GM12878 (cell line): Measurements from ENCODE around the gene NRG2. TPM values are rescaled to one million over a fixed set of nuclear protein-coding genes. Genes with fewer than 3 reads are reported as not detected.

Experiments used
- ATAC-seq: fragments of 200-7000 bp; cut with Tn5 transposase; 3 replicates; pipeline ENCODE4 v1.9.1; 2020; ENCODE audit warnings: mild to moderate bottlenecking, moderate library complexity
- BruUV-seq: library from RNA; stranded (reverse); fragments of 400-500 nt; replicated peaks from 2 replicates; lab custom pipeline; 2021; lab: Mats Ljungman, UMichigan
- CTCF ChIA-PET: fragments of 300-600 bp; sonication (Branson Sonifier 250); formaldehyde crosslinking; extraction: SDS; loops from one replicate; lab custom pipeline; 2021; ENCODE audit warnings: inconsistent platforms; lab: Yijun Ruan, JAX
- POLR2A ChIA-PET: fragments of 350-600 bp; formaldehyde crosslinking; extraction: SDS; loops from one replicate; lab custom pipeline; 2021; ENCODE audit warnings: inconsistent platforms; lab: Charles Lee
- RAD21 ChIA-PET: fragments of 300-600 bp; sonication (Branson Sonifier 250); formaldehyde crosslinking; loops from one replicate; lab custom pipeline; 2023; ENCODE audit warnings: antibody characterized with exemption; ENCODE audit not compliant: unreplicated experiment; lab: Charles Lee
- SMC1A ChIA-PET: fragments of 300-600 bp; sonication (Branson Sonifier 250); formaldehyde crosslinking; loops from one replicate; lab custom pipeline; 2023; ENCODE audit not compliant: unreplicated experiment, uncharacterized antibody; lab: Charles Lee
- DNase-seq: peaks from one replicate; pipeline ENCODE4 v3.0.0-alpha.2; 2011; ENCODE audit warnings: low read depth, low spot score
- FAIRE-seq: peaks from 3 replicates; lab custom pipeline; 2011; peaks lifted over from hg19 to GRCh38; lab: Jason Lieb, UNC
- H2AFZ ChIP-seq: 2 replicates; pipeline ENCODE4 v1.6.0; 2011; ENCODE audit warnings: low read depth, low read length, control low read depth; ENCODE audit not compliant: control insufficient read depth
- H3K27ac ChIP-seq: 2 replicates; pipeline ENCODE4 v1.5.1; 2011; ENCODE audit warnings: control low read depth; ENCODE audit not compliant: control insufficient read depth, insufficient read depth
- H3K27me3 ChIP-seq, 2 experiments: replicated peaks in 1 of 2; 2 replicates each; pipeline versions ENCODE4 v1.6.0 to v1.6.1; 2011; ENCODE audit warnings: low read length in 1 of 2; ENCODE audit not compliant: control insufficient read depth in 2 of 2, insufficient read depth in 2 of 2
- H3K36me3 ChIP-seq, 2 experiments: 2 replicates each; pipeline ENCODE4 v1.5.1; 2011; ENCODE audit warnings: low read length in 1 of 2; ENCODE audit not compliant: control insufficient read depth in 2 of 2, insufficient read depth in 2 of 2
- H3K4me1 ChIP-seq: 2 replicates; pipeline ENCODE4 v1.6.1; 2011; ENCODE audit warnings: mild to moderate bottlenecking, low read length, moderate library complexity, mixed read lengths; ENCODE audit not compliant: control insufficient read depth, insufficient read depth
- H3K4me2 ChIP-seq: 2 replicates; pipeline ENCODE4 v1.6.0; 2011; ENCODE audit warnings: control low read depth; ENCODE audit not compliant: control insufficient read depth, insufficient read depth
- H3K4me3 ChIP-seq: fragments of 200-600 bp; sonication (generic); 2 replicates; pipeline ENCODE4 v1.5.1; 2016
- H3K79me2 ChIP-seq: 2 replicates; pipeline ENCODE4 v1.6.0; 2011; ENCODE audit warnings: low read length; ENCODE audit not compliant: control insufficient read depth, insufficient read depth
- H3K9ac ChIP-seq: 2 replicates; pipeline ENCODE4 v1.8.0; 2011; ENCODE audit warnings: low read length, control low read depth, mixed read lengths; ENCODE audit not compliant: control insufficient read depth, insufficient read depth
- H3K9me3 ChIP-seq: replicated peaks from 3 replicates; pipeline ENCODE4 v1.5.1; 2011; ENCODE audit warnings: mild to moderate bottlenecking, low read length; ENCODE audit not compliant: control insufficient read depth, insufficient read depth
- H4K20me1 ChIP-seq: 2 replicates; pipeline ENCODE4 v1.6.0; 2011; ENCODE audit not compliant: control insufficient read depth, insufficient read depth
- EED ChIP-seq: sonication (generic); IDR thresholded peaks from 2 replicates; pipeline ENCODE4 v1.6.1; 2016; ENCODE audit warnings: antibody characterized with exemption, low read depth
- RB1 ChIP-seq: fragments of 450-650 bp; formaldehyde crosslinking; IDR thresholded peaks from 2 replicates; pipeline ENCODE4 v1.6.1; 2017; ENCODE audit warnings: mild to moderate bottlenecking, borderline replicate concordance
- RUNX3 ChIP-seq: IDR thresholded peaks from 2 replicates; pipeline ENCODE4 v1.6.1; 2012; ENCODE audit warnings: low read length, inconsistent platforms
- SUZ12 ChIP-seq: fragments of 200-600 bp; sonication (generic); IDR thresholded peaks from one replicate; pipeline ENCODE4 v1.6.1; 2018; ENCODE audit warnings: antibody characterized with exemption, mild to moderate bottlenecking; ENCODE audit not compliant: unreplicated experiment
- WGBS: methylation state at CpG from one replicate; pipeline ENCODE4 v1.1.6; 2016; ENCODE audit warnings: low lambda C conversion rate; ENCODE audit not compliant: insufficient replicate concordance, insufficient coverage; ENCODE audit errors: missing lambda C conversion rate; 5-methylcytosine and 5-hydroxymethylcytosine counted together
- in situ Hi-C: fragments of 300-500 bp; cut with MboI; formaldehyde crosslinking; loops from 9 replicates; pipeline ENCODE4 v1.14.3; 2018; ENCODE audit warnings: mixed read lengths
- intact Hi-C: fragments of 100-400 bp; cut with micrococcal nuclease; formaldehyde crosslinking; loops from one replicate; pipeline ENCODE4 v1.14.2; 2022; ENCODE audit not compliant: unreplicated experiment
- polyA plus RNA-seq, 11 experiments: library from polyadenylated mRNA; depleted of rRNA in 4 of 11; unstranded in 6 of 11; stranded (reverse) in 5 of 11; fragments of >200 nt; fragmentation: Nextera tagmentation in 4 of 11; fragmentation: Illumina TruSeq in 1 of 11; extraction: Ambion mirVana in 4 of 11; extraction: Trizol in 1 of 11; gene quantifications; 1 replicate in 1 of 11; 2 replicates in 10 of 11; pipeline versions ENCODE4 v1.2.1 to v1.2.3, GENCODE V29; 2011 to 2016; ENCODE audit warnings: inconsistent platforms in 2 of 11, missing spikeins in 2 of 11, low read depth in 1 of 11
- total RNA-seq, 4 experiments: library from RNA; depleted of rRNA in 3 of 4; stranded (reverse); fragments of >200 nt in 3 of 4; fragmentation: Illumina TruSeq in 1 of 4; extraction: Trizol in 1 of 4; gene quantifications; 2 replicates each; pipeline versions ENCODE4 v1.2.1 to v1.2.3, GENCODE V29; 2013 to 2021
- TF ChIP-seq, protein P1 (sequence below): fragments of 450-650 bp; IDR thresholded peaks from 2 replicates; pipeline ENCODE4 v1.6.1; 2014; ENCODE audit warnings: mild to moderate bottlenecking

Gene NRG2
- total and polyA plus RNA-seq, 10 of the 15 experiments (the other 5 are each of a cell fraction or from before 2014, with no cell fraction given): 0.10 to 21.7 (median 9.6) TPM

GRCh38 chr5:139954462-139954861 is 88.6 kb downstream of the NRG2 start:
- ChIA-PET RAD21 (interaction anchor here (1.4 to 2.0 kb wide), 2 partner anchors 8 to 14 kb away, joined by 3 to 6 read pairs; no protein-coding TSS in a partner anchor), SMC1A (interaction anchor here (3.4 kb wide), 1 partner anchor 14 kb away, joined by 25 read pairs; no protein-coding TSS in a partner anchor), POLR2A (interaction anchor here (1.6 kb wide), 1 partner anchor 10 kb away, joined by 3 read pairs; no protein-coding TSS in a partner anchor), CTCF (interaction anchor here (1.0 to 5.5 kb wide), 6 partner anchors 13 to 184 kb away, joined by 3 to 74 read pairs (median 4); no protein-coding TSS in a partner anchor)
- DNase-seq (no peak), FAIRE-seq (no peak), ATAC-seq (no peak)
- Histone ChIP-seq H3K27me3 (no peaks in the 10 kb centered on the region), H3K4me2 (no peak overlapping the region), H2AFZ (no peak overlapping the region), H3K27ac (no peak overlapping the region), H3K36me3 (no peaks in the 10 kb centered on the region), H3K9me3 (no peaks in the 10 kb centered on the region), H4K20me1 (no peaks in the 10 kb centered on the region; the same call in 1 of the 2 replicates), H3K4me1 (peaks cover 45% of the 10 kb centered on the region), H3K9ac (no peak overlapping the region), H3K79me2 (no peaks in the 10 kb centered on the region; the same call in none of the 2 replicates), H3K4me3 (no peak overlapping the region)
- WGBS: 70% methylated on average over 8 of the region's 8 CpGs
- intact Hi-C loops: no loop called here
- TF ChIP-seq, protein P1, sequence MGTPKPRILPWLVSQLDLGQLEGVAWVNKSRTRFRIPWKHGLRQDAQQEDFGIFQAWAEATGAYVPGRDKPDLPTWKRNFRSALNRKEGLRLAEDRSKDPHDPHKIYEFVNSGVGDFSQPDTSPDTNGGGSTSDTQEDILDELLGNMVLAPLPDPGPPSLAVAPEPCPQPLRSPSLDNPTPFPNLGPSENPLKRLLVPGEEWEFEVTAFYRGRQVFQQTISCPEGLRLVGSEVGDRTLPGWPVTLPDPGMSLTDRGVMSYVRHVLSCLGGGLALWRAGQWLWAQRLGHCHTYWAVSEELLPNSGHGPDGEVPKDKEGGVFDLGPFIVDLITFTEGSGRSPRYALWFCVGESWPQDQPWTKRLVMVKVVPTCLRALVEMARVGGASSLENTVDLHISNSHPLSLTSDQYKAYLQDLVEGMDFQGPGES: no peak
- TF ChIP-seq SUZ12: no peak
- in situ Hi-C loops: no loop called here
- BruUV-seq: no TSS peak

GRCh38 chr5:139954022-139954421 is 89.1 kb downstream of the NRG2 start:
- Histone ChIP-seq H3K79me2 (no peaks in the 10 kb centered on the region; the same call in none of the 2 replicates), H4K20me1 (no peaks in the 10 kb centered on the region; the same call in 1 of the 2 replicates), H3K27ac (no peak overlapping the region), H3K4me3 (no peak overlapping the region), H3K4me1 (peaks cover 45% of the 10 kb centered on the region), H3K36me3 (no peaks in the 10 kb centered on the region), H2AFZ (no peak overlapping the region), H3K9ac (no peak overlapping the region), H3K9me3 (no peaks in the 10 kb centered on the region), H3K27me3 (no peaks in the 10 kb centered on the region), H3K4me2 (no peak overlapping the region)
- in situ Hi-C loops: no loop called here
- 63% methylated on average over 7 of the region's 7 CpGs for WGBS
- ChIA-PET RAD21 (no interaction called here), POLR2A (interaction anchor here (1.6 kb wide), 1 partner anchor 10 kb away, joined by 3 read pairs; no protein-coding TSS in a partner anchor), CTCF (interaction anchor here (1.5 to 5.5 kb wide), 4 partner anchors 12 to 110 kb away, joined by 4 to 74 read pairs (median 5); no protein-coding TSS in a partner anchor), SMC1A (interaction anchor here (3.4 kb wide), 1 partner anchor 15 kb away, joined by 25 read pairs; no protein-coding TSS in a partner anchor)
- TF ChIP-seq RUNX3 (peak; percentile 2; the same call in 1 of the 2 replicates), EED (no peak), RB1 (no peak)
- ATAC-seq (no peak), FAIRE-seq (no peak), DNase-seq (no peak)
- intact Hi-C loops: no loop called here
- no TSS peak for BruUV-seq
